AG04449 (cell line): Measurements from ENCODE around the gene PNPLA5.

ENCODE experiments used
- CTCF ChIA-PET: fragments of 350-600 bp; formaldehyde crosslinking; extraction: SDS; loops from one replicate; lab custom pipeline; 2021; ENCODE audit warnings: antibody characterized with exemption; lab: Yijun Ruan, JAX
- POLR2A ChIA-PET: fragments of 400-600, 350-600 bp; formaldehyde crosslinking; extraction: SDS; loops from one replicate; lab custom pipeline; 2020; ENCODE audit warnings: antibody characterized with exemption, inconsistent platforms; lab: Yijun Ruan, JAX
- DNase-seq: peaks from one replicate; pipeline ENCODE4 v3.0.0-alpha.2; 2010; ENCODE audit warnings: low read depth, low spot score
- H3K4me3 ChIP-seq: 2 replicates; pipeline ENCODE4 v1.5.1; 2011; ENCODE audit warnings: low read depth, mild to moderate bottlenecking, control low read depth, low read length
- TF ChIP-seq, protein P1 (sequence below): IDR thresholded peaks from one replicate; pipeline ENCODE4 v1.5.1; 2011; ENCODE audit warnings: mild to moderate bottlenecking, moderate library complexity, low read length, control low read depth, inconsistent platforms; ENCODE audit not compliant: insufficient read depth; ENCODE audit errors: missing control alignments

Gene PNPLA5

DNA sequence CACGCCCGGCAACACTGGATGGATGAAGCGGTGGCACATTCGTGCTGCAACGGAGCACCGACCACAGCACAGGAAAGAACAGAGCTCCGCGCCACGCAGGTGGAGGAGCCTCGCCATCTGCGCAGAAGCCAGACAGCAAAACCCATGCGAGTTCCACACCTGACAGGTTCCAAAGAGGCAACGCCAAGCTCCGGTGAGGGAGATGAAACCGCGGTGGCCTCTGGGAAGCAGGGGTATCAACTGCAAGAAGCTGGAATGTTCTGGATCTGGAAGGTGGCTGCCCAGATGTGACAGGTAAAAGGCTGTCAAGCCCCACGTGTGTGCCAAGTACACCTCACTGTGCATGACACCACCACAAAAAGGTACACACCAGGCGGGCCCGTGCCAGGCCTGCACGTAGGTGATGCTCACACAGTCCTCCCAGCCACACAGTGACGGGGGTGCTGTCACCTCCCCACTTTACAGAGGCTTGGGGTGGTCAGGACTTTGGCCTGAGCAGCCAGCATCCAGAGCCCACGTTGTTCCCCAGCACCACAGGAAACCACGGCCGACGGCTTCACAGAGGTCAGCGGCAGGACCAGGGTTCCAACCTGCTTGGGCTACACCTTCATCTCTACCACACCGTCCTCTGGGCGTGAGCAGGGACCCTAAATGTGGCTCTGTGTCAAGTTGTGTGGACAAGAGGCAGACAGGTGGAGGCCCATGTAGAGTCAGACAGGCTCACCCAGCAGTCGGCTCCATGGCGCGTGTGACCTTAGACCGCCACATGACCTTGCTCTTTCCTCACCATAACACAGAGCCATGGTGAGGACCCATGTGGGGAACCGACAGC is 60.0 kb downstream of the PNPLA5 start:
- CTCF ChIA-PET: interaction anchor here (1.1 kb wide), 1 partner anchor 53 kb away, joined by 6 read pairs; no protein-coding TSS in a partner anchor
- POLR2A ChIA-PET: no interaction called here
- TF ChIP-seq, protein P1, sequence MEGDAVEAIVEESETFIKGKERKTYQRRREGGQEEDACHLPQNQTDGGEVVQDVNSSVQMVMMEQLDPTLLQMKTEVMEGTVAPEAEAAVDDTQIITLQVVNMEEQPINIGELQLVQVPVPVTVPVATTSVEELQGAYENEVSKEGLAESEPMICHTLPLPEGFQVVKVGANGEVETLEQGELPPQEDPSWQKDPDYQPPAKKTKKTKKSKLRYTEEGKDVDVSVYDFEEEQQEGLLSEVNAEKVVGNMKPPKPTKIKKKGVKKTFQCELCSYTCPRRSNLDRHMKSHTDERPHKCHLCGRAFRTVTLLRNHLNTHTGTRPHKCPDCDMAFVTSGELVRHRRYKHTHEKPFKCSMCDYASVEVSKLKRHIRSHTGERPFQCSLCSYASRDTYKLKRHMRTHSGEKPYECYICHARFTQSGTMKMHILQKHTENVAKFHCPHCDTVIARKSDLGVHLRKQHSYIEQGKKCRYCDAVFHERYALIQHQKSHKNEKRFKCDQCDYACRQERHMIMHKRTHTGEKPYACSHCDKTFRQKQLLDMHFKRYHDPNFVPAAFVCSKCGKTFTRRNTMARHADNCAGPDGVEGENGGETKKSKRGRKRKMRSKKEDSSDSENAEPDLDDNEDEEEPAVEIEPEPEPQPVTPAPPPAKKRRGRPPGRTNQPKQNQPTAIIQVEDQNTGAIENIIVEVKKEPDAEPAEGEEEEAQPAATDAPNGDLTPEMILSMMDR: no peak
- no peak overlapping the region for H3K4me3 ChIP-seq
- no peak for DNase-seq

DNA sequence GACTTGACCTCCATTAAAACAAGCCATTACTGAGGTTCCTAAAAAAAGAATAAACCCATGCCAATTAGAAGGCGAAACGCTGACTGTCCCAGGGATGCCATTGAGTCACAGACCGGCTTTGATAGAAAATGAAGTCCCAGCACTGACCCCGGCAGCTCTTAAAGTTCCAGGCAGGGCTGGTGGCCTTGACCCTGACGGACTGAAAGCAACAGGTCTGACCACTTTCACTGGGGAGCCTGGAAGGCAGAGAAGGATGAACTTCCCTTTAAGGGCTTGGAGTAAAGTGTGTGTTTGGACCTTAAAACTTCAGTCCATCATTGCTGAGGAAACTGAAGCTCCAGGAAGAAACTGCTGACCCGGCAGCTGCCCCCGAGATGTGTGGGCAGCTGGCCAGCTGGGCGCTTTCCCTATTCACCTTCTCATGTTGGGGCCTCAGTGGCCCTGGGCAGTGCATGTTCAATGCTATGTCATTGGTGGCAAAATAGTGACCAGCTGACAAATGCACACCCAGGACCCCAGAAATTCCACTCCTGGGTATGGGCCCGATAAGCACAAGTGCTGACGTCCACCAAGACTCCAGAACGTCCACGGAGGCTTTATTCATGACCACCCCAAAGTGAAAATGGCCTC is 60.8 kb downstream of the PNPLA5 start:
- no peak for DNase-seq
- no peak overlapping the region for H3K4me3 ChIP-seq
- CTCF ChIA-PET: interaction anchor here (1.1 to 2.1 kb wide), 2 partner anchors 18 to 54 kb away, joined by 5 to 6 read pairs; no protein-coding TSS in a partner anchor
- TF ChIP-seq, protein P1: no peak
- POLR2A ChIA-PET: no interaction called here

DNA sequence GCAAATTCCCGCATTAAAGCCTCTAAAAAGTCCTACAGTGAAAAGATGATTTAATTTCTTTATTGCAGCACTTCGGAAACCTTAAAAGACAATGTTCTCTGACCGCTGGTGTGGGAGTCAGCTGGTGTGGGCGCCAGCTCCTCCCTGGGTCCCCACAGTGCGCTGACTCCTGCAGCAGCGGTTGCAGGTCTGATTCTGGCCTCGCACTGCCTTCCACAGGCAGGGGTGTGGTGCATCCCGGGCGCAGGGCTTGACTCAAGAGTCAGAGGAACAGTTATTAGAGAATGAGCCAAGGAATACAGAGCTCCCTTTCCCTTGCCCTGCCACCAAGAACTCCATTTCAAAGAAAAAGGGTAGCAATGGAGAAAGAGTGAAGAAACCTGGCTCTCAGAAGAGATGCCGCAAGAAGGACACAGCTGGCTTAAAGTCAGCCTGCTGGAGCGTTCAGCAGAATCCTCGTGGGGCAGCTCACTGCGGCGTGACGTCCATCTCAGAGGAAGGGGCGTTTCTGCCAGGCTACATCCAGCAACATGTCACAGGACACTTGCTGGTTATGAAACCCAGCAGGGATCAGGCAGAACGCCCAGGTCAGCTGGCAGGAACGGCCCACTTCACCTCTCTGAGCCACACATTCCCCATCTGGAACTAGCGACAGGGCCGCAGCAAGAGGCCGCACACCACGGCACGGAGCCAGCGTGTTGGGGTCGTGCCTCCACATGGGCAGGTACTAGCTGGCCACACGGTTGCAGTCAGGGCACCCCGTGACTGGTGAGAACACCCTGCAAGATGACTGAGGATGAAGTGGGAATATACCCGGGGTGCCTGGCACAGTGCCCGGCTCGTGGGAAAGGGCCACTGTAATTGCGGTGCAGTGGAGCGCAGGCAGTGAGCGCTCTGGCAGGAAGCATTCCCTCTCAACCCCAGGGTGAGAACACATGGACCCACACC is 61.6 kb downstream of the PNPLA5 start:
- no peak for DNase-seq
- POLR2A ChIA-PET: interaction anchor here (1.2 kb wide), 1 partner anchor 14 kb away, joined by 5 read pairs; no protein-coding TSS in a partner anchor
- TF ChIP-seq, protein P1: no peak
- H3K4me3 ChIP-seq: no peak overlapping the region
- CTCF ChIA-PET: interaction anchor here (1.0 to 2.1 kb wide), 5 partner anchors 8 to 55 kb away, joined by 3 to 6 read pairs (median 4); no protein-coding TSS in a partner anchor
